Calu3 (cell line): ENCODE results near the gene METAP1D. TPM values are rescaled to one million over a fixed set of nuclear protein-coding genes. Genes with fewer than 3 reads are reported as not detected.
"Not testable (repeated sequence)": the region's sequence is repeated elsewhere in the genome, so short reads cannot be mapped to it uniquely, and the experiment has no call there.

ENCODE experiments used
- BruUV-seq: library from RNA; stranded (reverse); fragments of 400-500 nt; replicated peaks from 2 replicates; lab custom pipeline; 2021; lab: Mats Ljungman, UMichigan
- CTCF ChIA-PET: fragments of 300-600 bp; sonication (Branson Sonifier 250); formaldehyde crosslinking; loops from one replicate; lab custom pipeline; 2022; ENCODE audit warnings: antibody characterized with exemption; lab: Charles Lee
- DNase-seq: peaks from one replicate; pipeline ENCODE4 v3.0.0; 2022
- H3K27ac Mint-ChIP-seq: one replicate; pipeline ENCODE4 v1.8.0; 2022; ENCODE audit warnings: mixed read lengths; ENCODE audit not compliant: unreplicated experiment
- H3K27me3 Mint-ChIP-seq: one replicate; pipeline ENCODE4 v1.8.0; 2022; ENCODE audit warnings: mixed read lengths; ENCODE audit not compliant: unreplicated experiment
- H3K36me3 Mint-ChIP-seq: one replicate; pipeline ENCODE4 v1.8.0; 2022; ENCODE audit warnings: mild to moderate bottlenecking, moderate library complexity, mixed read lengths; ENCODE audit not compliant: insufficient read depth, unreplicated experiment
- H3K4me1 Mint-ChIP-seq: one replicate; pipeline ENCODE4 v1.8.0; 2022; ENCODE audit warnings: mild to moderate bottlenecking, low read depth, mixed read lengths; ENCODE audit not compliant: unreplicated experiment
- H3K4me3 Mint-ChIP-seq: one replicate; pipeline ENCODE4 v1.8.0; 2022; ENCODE audit warnings: mild to moderate bottlenecking, low read depth, moderate library complexity, mixed read lengths; ENCODE audit not compliant: unreplicated experiment
- H3K9me3 Mint-ChIP-seq: one replicate; pipeline ENCODE4 v1.8.0; 2022; ENCODE audit warnings: low read depth, mixed read lengths; ENCODE audit not compliant: unreplicated experiment
- CTCF ChIP-seq: fragments of 200-600 bp; IDR thresholded peaks from one replicate; pipeline ENCODE4 v1.8.0; 2022; ENCODE audit warnings: antibody characterized with exemption; ENCODE audit not compliant: unreplicated experiment
- intact Hi-C: fragments of 100-400 bp; cut with micrococcal nuclease; formaldehyde crosslinking; loops from one replicate; pipeline ENCODE4 v1.10.0; 2022; ENCODE audit not compliant: unreplicated experiment
- total RNA-seq: library from RNA; stranded (reverse); gene quantifications from 2 replicates; pipeline ENCODE4 v1.2.3, GENCODE V29; 2022

The METAP1D gene
- total RNA-seq, 1 experiment from 2014 or later: 11.0 TPM

- no peak overlapping the region for H3K27ac Mint-ChIP-seq
- no peak for TF ChIP-seq CTCF
- H3K27me3 Mint-ChIP-seq: peaks cover 8% of the 10 kb centered on the region
- no peaks in the 10 kb centered on the region for H3K9me3 Mint-ChIP-seq
- H3K4me3 Mint-ChIP-seq: no peak overlapping the region
- intact Hi-C loops: loop anchor here (10.0 kb wide), 2 partner anchors 105 to 185 kb away; partner anchors contain the start of gene HAT1
- H3K4me1 Mint-ChIP-seq: peaks cover 8% of the 10 kb centered on the region
- H3K36me3 Mint-ChIP-seq: peaks cover 5% of the 10 kb centered on the region
- no peak for DNase-seq
- no TSS peak for BruUV-seq
- CTCF ChIA-PET: no interaction called here
Observed at GRCh38 chr2:172109988-172110811, 110.4 kb downstream of the METAP1D start.

GRCh38 chr2:172113617-172114016, 113.9 kb downstream of the METAP1D start:
- intact Hi-C loops: no loop called here
- no peaks in the 10 kb centered on the region for H3K9me3 Mint-ChIP-seq
- CTCF ChIA-PET: interaction anchor here (1.0 to 1.1 kb wide), 2 partner anchors 14 to 410 kb away, joined by 4 to 5 read pairs; no protein-coding TSS in a partner anchor
- no peaks in the 10 kb centered on the region for H3K36me3 Mint-ChIP-seq
- no peak for DNase-seq
- H3K4me3 Mint-ChIP-seq: no peak overlapping the region
- peaks cover 11% of the 10 kb centered on the region for H3K4me1 Mint-ChIP-seq
- H3K27me3 Mint-ChIP-seq: no peaks in the 10 kb centered on the region
- TF ChIP-seq CTCF: no peak
- BruUV-seq: no TSS peak
- no peak overlapping the region for H3K27ac Mint-ChIP-seq

- BruUV-seq, H3K9me3 Mint-ChIP-seq, H3K36me3 Mint-ChIP-seq, H3K27ac Mint-ChIP-seq, intact Hi-C loops, H3K4me3 Mint-ChIP-seq, H3K27me3 Mint-ChIP-seq, DNase-seq: not testable (repeated sequence)
- CTCF ChIA-PET: interaction anchor here (1.0 to 1.1 kb wide), 2 partner anchors 13 to 410 kb away, joined by 4 to 5 read pairs; no protein-coding TSS in a partner anchor
- peaks cover 17% of the 10 kb centered on the region for H3K4me1 Mint-ChIP-seq
Observed at GRCh38 chr2:172114176-172114575, 114.4 kb downstream of the METAP1D start.

- CTCF ChIA-PET: no interaction called here
- Mint-ChIP-seq H3K4me3 (no peak overlapping the region), H3K4me1 (peaks cover 21% of the 10 kb centered on the region), H3K9me3 (no peaks in the 10 kb centered on the region), H3K27ac (no peak overlapping the region), H3K36me3 (no peaks in the 10 kb centered on the region), H3K27me3 (no peaks in the 10 kb centered on the region)
- DNase-seq: no peak
- intact Hi-C loops: no loop called here
- TF ChIP-seq CTCF: no peak
- BruUV-seq: no TSS peak
Observed at GRCh38 chr2:172114579-172114978, 114.8 kb downstream of the METAP1D start.

- no peak overlapping the region for H3K4me3 Mint-ChIP-seq
- DNase-seq: no peak
- peaks cover 21% of the 10 kb centered on the region for H3K4me1 Mint-ChIP-seq
- no peak for TF ChIP-seq CTCF
- CTCF ChIA-PET: no interaction called here
- intact Hi-C loops: no loop called here
- no TSS peak for BruUV-seq
- H3K36me3 Mint-ChIP-seq: no peaks in the 10 kb centered on the region
- no peaks in the 10 kb centered on the region for H3K27me3 Mint-ChIP-seq
- H3K9me3 Mint-ChIP-seq: no peaks in the 10 kb centered on the region
- H3K27ac Mint-ChIP-seq: no peak overlapping the region
Observed at GRCh38 chr2:172116107-172116506, 116.4 kb downstream of the METAP1D start.
